ENCODE data around the gene FBRSL1.
"Not testable (repeated sequence)": the region's sequence is repeated elsewhere in the genome, so short reads cannot be mapped to it uniquely, and the experiment has no call there.

Gene FBRSL1

DNA sequence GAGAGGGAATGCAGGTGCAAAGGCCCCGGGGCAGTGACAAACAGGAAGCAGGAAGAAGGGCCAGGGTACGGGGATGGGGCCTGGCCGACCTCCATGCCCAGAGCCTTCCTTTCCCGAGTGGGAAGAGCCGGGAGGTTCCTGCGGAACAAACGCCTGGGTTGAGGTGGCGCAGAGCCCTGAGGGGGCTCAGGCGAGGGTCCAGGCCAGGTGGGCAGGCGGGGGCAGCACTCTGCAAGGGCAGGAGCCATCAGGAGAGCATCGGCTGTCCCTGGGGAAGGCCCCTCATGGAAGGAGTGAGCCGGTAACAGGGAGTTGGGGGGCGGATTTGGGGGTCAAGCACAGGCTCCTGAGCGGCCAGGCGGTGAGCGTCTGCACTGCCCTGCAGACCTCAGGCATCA lies 18.1 kb upstream of the FBRSL1 start:
- DNase-seq: no peak

DNA sequence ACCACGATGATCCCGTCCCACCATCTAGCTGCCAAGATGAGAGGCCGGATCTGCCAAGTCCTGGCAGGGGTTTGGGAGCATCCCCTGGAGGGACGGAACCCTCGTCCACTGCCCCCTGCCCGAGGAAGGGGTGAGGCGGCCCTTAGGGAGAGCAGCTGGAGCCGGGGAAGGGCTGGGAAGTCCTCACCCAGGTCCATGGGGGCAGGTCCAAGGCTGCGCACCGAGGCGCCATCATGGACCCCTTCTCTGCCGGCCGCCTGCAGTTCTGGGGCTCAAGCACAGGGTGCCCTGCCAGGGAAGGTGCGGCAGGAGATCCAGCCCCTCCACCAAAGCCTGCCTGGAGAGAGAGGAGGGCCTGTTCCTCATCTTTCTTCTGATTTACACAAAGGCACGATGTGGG lies 17.6 kb upstream of the FBRSL1 start:
- DNase-seq: no peak

DNA sequence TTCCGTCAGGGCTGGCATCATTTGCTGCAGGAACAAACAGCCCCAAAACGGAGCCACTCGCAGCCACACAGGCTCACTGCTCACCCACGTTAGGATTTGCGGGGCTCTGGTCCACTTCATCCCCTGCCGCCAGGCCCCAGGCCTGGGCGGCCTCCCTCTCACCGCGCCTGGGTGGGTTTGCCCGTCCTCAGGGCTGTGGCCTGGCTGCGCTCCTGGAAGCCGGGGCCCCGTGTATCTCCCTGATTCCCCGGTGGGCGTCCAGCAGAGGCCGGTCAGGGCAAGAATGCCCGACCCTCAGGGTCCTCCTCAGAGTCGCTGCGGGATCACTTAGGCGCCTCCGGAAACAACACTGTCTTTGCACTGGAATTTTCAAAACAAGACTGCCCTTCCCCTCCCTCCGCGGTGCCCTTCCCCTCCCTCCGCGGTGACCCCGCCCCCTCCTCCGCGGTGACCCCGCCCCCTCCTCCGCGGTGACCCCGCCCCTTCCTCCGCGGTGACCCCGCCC lies 15.7 kb upstream of the FBRSL1 start:
- DNase-seq: no peak

DNA sequence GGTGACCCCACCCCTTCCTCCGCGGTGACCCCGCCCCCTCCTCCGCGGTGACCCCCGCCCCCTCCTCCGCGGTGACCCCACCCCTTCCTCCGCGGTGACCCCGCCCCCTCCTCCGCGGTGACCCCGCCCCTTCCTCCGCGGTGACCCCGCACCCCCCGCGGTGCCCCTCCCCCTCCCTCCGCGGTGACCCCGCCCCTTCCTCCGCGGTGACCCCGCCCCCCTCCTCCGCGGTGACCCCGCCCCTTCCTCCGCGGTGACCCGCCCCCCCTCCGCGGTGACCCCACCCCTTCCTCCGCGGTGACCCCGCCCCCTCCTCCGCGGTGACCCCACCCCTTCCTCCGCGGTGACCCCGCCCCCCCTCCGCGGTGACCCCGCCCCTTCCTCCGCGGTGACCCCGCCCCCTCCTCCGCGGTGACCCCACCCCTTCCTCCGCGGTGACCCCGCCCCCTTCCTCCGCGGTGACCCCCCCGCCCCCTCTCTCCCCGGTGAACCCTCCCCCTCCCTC lies 15.1 kb upstream of the FBRSL1 start:
- not testable (repeated sequence) for DNase-seq

DNA sequence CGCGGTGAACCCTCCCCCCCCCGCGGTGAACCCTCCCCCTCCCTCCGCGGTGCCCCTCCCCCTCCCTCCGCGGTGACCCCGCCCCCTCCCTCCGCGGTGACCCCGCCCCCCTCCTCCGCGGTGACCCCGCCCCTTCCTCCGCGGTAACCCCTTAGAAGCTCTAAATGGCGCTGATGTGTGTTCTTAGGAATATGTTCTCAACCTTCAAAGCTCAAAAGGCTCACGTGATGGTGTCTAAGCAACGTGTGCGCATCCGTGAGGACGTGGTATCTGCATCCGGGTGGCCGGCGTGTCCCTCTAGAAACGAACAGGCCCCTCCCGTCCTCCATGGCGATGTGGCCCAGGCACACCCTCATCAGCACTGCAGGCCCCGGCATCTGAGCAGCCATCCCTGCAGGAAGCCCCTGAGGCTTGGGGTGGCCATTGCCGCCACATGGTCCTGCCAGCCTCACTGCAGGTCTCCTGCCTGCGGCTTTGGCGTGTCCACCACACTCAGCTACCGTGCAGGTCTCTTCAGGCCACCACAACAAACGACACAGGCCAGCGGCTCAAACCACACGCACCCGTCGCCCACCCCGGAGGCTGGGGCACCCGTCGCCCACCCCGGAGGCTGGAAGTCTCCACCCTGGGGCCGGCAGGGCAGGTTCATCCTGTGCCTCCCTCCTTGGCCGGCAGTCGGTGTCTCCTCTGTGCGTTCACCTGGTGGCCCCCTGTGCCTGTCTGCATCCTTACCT lies 14.5 kb upstream of the FBRSL1 start:
- no peak for DNase-seq

DNA sequence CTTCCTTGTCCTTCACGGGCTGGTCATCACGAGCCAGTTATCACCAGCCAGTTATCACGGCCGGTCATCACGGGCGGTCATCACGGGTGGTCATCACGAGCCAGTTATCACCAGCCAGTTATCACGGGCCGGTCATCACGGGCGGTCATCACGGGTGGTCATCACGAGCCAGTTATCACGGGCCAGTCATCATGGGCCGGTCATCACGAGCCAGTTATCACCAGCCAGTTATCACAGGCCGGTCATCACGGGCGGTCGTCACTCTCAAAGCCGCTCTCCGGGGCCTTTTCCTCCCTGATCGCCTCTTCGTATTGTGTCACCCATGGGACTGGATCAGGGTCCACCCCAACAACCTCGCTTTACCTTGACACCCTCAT lies 13.9 kb upstream of the FBRSL1 start:
- no peak for DNase-seq

DNA sequence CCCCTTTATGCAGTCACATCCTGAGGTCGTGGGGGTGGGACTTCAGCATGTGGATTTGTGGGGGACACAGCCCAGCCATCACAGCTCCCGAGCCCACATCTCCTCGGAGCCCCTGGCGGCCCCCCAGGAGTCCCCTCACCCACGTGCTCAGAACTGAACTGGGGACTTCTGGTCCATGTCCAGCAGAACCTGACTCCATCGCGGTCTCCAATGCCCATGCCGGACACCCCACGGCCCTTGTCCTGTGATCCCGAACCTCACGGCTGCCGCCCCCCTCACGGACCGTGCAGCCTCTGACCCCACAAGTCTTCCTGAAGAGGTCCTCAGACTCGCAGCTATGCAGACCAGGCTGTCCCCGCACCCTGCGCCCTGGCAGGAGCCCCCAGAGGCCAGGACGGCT lies 13.5 kb upstream of the FBRSL1 start:
- DNase-seq: no peak

DNA sequence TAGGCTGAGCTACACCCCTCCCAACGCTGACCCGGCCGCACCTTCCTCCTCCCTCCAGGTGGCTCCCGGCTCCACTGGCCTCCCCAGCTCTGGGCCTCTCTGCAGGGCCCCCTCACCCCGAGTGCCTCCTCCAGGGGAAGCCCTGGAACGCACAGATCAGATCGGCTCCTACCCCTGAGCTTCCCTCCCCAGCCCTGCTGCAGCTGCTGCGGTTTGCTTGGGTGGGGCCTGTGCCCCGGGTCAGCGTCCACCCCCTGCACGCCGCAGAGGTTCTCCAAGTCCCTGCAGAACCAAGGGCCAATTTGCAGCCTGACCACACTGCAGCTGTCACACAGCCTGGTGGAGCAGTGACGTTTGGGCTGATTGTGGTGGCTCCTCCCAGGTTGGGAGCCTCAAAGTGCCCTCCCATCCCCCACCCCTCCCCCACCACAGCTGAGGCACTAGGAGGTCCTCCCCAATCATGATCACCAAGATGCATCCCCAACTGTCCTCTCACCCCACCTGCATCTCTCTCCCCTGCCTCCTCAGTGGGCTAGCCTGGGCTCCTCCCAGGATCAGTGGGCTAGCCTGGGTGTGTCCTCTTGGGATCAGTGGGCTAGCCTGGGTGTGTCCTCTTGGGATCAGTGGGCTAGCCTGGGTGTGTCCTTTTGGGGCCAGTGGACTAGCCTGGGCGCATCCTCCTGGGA lies 12.8 kb upstream of the FBRSL1 start:
- no peak for DNase-seq

DNA sequence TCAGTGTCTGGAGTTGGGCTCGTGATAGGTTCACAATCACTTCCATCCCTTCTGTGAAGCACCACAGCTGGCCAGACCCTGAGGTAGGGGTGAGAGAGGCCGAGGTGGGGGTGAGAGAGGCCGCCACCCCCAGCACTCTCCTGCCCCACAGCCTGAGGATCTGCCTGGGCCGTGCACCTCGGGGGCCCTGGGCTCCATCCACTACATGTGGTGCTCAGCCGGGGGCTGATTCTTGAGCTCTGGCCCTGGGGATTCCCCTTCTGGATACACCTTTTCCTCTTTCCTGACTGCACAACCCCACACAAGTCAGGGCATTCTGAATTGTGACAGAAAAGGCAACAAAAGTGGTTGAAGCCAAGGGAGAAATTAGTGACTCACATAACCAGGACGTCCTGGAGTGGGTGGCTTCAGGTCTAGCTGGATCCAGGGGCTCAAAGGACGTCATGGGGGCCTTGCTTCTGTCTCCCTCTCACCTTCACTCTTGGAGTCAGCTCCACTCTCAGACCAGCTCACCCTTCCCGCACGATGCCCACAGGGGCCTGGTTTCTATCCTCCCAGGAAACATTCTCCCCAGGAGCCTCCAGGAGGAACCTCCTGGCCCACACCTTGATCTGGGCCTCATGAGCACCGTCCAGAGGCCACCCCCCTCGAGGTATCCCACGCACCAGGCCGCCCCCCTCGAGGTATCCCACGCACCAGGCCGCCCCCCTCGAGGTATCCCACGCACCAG lies 12.1 kb upstream of the FBRSL1 start:
- no peak for DNase-seq

DNA sequence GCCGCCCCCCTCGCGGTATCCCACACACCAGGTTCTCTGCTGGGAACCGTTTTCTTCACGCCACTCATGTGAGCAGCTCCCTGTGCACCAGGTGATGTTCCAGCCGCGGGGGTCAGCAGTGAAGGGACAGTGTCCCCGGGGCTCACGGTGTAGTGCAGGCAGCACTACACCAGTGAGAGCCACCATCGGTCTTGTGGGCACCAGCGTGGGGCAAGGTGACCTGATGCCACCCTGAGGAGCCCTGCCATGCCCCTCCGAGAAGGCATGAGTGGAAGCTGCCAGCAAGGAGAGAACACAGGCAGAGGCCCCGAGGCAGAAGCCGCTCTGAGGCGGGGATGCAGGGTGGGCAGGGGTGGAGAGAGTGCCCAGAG lies 11.5 kb upstream of the FBRSL1 start:
- no peak for DNase-seq

GRCh38 chr12:132478845-132479244 lies 11.1 kb upstream of the FBRSL1 start:
- no peak for DNase-seq

DNA sequence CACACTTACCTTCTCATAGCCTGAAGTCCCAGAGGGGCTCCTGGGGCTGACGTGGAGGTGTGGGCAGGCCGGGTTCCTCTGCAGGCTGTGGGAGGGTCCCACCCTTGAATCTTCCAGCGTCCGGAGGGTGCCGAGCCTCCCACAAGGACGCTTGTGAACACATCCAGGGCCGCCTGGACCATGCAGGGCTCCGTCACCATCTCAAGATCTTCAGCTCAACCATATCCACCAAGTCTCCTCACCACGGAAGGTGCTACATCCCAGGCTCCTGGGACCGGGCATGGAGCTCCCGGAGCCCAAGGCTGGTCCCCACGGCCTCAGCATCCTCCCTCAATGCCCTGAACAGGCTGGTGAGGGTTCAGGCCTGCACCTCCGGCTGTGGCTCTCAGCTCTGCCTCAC lies 10.7 kb upstream of the FBRSL1 start:
- DNase-seq: no peak

DNA sequence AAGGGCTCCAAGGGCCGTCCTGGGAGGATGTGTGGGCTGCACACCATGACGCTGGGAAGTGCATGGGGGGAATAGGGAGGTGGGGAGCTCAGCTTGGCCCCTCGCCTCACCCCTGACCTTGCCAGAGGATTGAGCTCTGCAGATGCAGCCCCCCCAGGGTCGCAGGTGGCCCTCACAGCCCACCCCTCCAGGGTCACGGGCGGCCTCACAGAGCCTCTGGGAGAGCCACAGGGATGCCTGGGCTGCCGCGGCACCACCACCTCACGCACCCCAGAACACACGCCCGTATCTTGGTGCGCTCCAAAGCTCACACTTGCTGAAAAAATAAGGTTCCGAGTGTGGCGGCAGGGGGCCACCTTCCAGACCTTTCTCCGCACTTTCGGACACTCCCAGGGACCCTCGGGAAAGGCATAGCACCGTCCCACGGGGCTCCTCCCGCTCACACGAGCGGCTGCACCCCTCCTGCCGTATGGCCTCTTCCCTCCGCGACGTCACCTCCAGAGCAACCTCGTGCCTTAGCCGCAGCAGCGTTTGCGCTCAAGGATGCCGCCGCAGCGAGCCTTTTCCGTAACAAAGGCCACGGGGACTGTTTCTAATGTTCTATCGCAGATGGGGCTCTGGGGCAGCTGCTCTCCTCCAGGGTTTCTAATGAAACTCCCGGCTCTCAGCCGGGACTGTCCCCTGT lies 9.9 kb upstream of the FBRSL1 start:
- DNase-seq: no peak

- no peak for DNase-seq
Measured at GRCh38 chr12:132480623-132481132, 9.3 kb upstream of the FBRSL1 start.

- no peak for DNase-seq
Measured at GRCh38 chr12:132481345-132481744, 8.6 kb upstream of the FBRSL1 start.

- no peak for DNase-seq
Measured at GRCh38 chr12:132481771-132482745, 7.9 kb upstream of the FBRSL1 start.

DNA sequence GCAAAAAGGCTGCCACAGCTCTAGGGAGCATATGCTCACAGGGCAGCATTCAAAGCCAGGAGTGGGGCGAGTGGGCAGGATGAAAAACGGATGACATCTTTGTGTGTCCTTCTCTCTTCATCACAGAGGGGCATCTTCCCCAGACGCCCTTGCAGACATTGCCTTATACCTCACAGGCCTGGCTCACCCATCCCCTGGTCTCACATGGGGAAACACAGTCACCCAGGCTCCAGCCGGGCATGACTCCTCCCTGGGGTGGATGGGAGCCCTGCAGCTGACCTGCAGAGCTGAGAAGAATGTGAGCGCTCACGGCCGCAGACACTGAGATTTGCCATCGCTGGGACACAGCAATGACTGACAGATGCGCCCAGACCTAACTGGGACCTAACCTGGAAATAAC lies 7.2 kb upstream of the FBRSL1 start:
- DNase-seq: no peak

GRCh38 chr12:132483208-132483607 lies 6.7 kb upstream of the FBRSL1 start:
- no peak for DNase-seq

DNA sequence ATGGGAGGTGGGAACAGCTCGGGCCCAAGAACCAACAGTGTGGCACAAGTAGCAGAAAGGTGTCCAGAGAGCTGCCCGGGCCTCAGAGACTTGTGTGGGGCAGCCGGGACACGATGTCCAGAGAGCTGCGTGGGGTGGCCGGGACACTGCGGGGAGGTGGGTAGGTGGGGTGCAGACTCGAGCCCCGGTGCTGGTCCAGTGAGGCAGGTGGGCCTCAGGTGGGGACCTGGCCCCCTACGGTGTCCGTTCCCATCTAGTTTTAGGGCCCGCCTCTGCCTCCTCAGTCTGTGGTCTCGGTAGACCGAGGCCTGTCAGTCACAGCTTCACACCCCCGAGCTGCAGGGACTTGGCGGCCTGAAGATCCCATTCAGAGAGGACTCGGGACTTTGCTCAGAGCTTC lies 6.3 kb upstream of the FBRSL1 start:
- no peak for DNase-seq

DNA sequence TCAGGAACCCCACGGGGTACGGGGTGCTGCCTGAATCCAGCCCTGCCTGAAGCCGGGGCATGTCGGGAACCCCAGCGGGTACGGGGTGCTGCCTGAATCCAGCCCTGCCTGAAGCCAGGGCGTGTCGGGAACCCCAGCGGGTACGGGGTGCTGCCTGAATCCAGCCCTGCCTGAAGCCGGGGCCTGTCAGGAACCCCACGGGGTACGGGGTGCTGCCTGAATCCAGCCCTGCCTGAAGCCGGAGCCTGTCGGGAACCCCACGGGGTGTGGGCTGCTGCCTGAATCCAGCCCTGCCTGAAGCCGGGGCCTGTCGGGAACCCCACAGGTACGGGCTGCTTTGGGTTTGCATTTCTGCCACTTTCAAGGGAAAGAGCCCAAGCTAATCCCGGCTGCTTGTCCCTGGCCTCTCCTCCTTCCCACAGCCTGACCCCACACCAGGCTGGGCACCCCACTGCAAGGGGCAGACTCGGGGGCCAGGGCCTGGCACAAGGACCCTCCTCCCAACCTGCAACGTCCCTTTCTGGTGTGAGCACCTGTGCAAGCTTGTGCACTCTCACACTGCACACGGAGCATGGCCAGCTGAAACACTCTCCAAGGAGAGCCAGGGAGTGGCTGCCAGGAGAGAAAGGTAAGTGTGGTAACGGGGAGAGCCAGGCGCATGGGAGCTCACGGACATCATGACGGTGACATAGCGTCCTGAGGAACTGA lies 5.6 kb upstream of the FBRSL1 start:
- no peak for DNase-seq

GRCh38 chr12:132484891-132485441 lies 5.0 kb upstream of the FBRSL1 start:
- no peak for DNase-seq
